ENCODE measurements around the gene ASPG.

Gene ASPG

GRCh38 chr14:104085032-104085888, at the start of gene ASPG:
Gene ASPG (plus strand): TSS chr14:104085700. CDS start chr14:104085771, 71 bp downstream.
- no peak for TF ChIP-seq CTCF (IDR thresholded peaks at IDR 0.05; ENCODE audit: low read depth, low read length, missing control alignments)
- in situ Hi-C loops (cut with HindIII; ENCODE audit: low pct_ligation_motif_present, low sequenced_read_pairs), result no loop called here
- H3K27ac ChIP-seq, result no peak within 1 kb of the TSS
- H3K27me3 ChIP-seq (replicated peaks), result peaks cover 5% of the 10 kb centered on the region
- no peaks in the 10 kb centered on the region for H3K36me3 ChIP-seq (replicated peaks)
- no peak for DNase-seq
- H3K4me3 ChIP-seq (ENCODE audit: low read depth, low read length), result no peak within 1 kb of the TSS

- no peak for TF ChIP-seq CTCF (IDR thresholded peaks at IDR 0.05; ENCODE audit: low read depth, low read length, missing control alignments)
- DNase-seq, result no peak
- H3K27me3 ChIP-seq (replicated peaks), result no peaks in the 10 kb centered on the region
- in situ Hi-C loops (cut with HindIII; ENCODE audit: low pct_ligation_motif_present, low sequenced_read_pairs), result no loop called here
- no peaks in the 10 kb centered on the region for H3K36me3 ChIP-seq (replicated peaks)
- H3K27ac ChIP-seq, result no peak overlapping the region
- H3K4me3 ChIP-seq (ENCODE audit: low read depth, low read length), result no peak overlapping the region
These were observed 49.3 kb upstream of the ASPG start for GRCh38 chr14:104036212-104036611.

GRCh38 chr14:104037074-104037473, 48.4 kb upstream of the ASPG start:
- H3K36me3 ChIP-seq (replicated peaks), result no peaks in the 10 kb centered on the region
- no peak for TF ChIP-seq CTCF (IDR thresholded peaks at IDR 0.05; ENCODE audit: low read depth, low read length, missing control alignments)

GRCh38 chr14:104037903-104038302, 47.6 kb upstream of the ASPG start:
- H3K27me3 ChIP-seq (replicated peaks), result no peaks in the 10 kb centered on the region
- no peaks in the 10 kb centered on the region for H3K36me3 ChIP-seq (replicated peaks)
- no peak overlapping the region for H3K4me3 ChIP-seq (ENCODE audit: low read depth, low read length)
- no peak for TF ChIP-seq CTCF (IDR thresholded peaks at IDR 0.05; ENCODE audit: low read depth, low read length, missing control alignments)
- in situ Hi-C loops (cut with HindIII; ENCODE audit: low pct_ligation_motif_present, low sequenced_read_pairs), result no loop called here
- H3K27ac ChIP-seq, result no peak overlapping the region
- DNase-seq, result no peak

More at GRCh38 chr14:104037074-104037473, 48.4 kb upstream of the ASPG start:
- in situ Hi-C loops (cut with HindIII; ENCODE audit: low pct_ligation_motif_present, low sequenced_read_pairs), result no loop called here
- Histone ChIP-seq H3K27ac (no peak overlapping the region), H3K27me3 (replicated peaks) (no peaks in the 10 kb centered on the region), H3K4me3 (ENCODE audit: low read depth, low read length) (no peak overlapping the region)
- DNase-seq, result no peak

GRCh38 chr14:104039214-104039613, 46.3 kb upstream of the ASPG start:
- Histone ChIP-seq H3K27ac (no peak overlapping the region), H3K27me3 (replicated peaks) (no peaks in the 10 kb centered on the region), H3K4me3 (ENCODE audit: low read depth, low read length) (no peak overlapping the region), H3K36me3 (replicated peaks) (no peaks in the 10 kb centered on the region)
- in situ Hi-C loops (cut with HindIII; ENCODE audit: low pct_ligation_motif_present, low sequenced_read_pairs), result no loop called here
- no peak for TF ChIP-seq CTCF (IDR thresholded peaks at IDR 0.05; ENCODE audit: low read depth, low read length, missing control alignments)
- DNase-seq, result no peak
